Natural killer cell (primary cell): ENCODE results near the gene RALA. TPM values are rescaled to one million over a fixed set of nuclear protein-coding genes. Genes with fewer than 3 reads are reported as not detected.

Source experiments
- ATAC-seq, 3 donors: fragments of 150-1000 bp in 2 of 3; fragments of 200-7000 bp in 1 of 3; cut with Tn5 transposase; 1 replicate in 1 of 3; 2 replicates in 2 of 3; pipeline ENCODE4 v1.10.0; 2021; ENCODE audit warnings: mild to moderate bottlenecking in 2 of 3, moderate library complexity in 2 of 3
- DNase-seq, 2 donors: peaks; one replicate each; pipeline versions ENCODE4 v3.0.0 to v3.0.0-alpha.2; 2013 to 2021; ENCODE audit warnings: mixed read lengths in 1 of 2
- H3K27ac ChIP-seq: one replicate; pipeline ENCODE4 v1.5.1; 2013; ENCODE audit warnings: mild to moderate bottlenecking, low read length
- H3K27me3 ChIP-seq: one replicate; pipeline ENCODE4 v1.6.1; 2013; ENCODE audit warnings: low read length; ENCODE audit not compliant: control insufficient read depth, insufficient read depth
- H3K36me3 ChIP-seq: one replicate; pipeline ENCODE4 v1.6.1; 2013; ENCODE audit warnings: low read length; ENCODE audit not compliant: control insufficient read depth, insufficient read depth
- H3K4me1 ChIP-seq: one replicate; pipeline ENCODE4 v1.6.1; 2013; ENCODE audit warnings: low read length; ENCODE audit not compliant: control insufficient read depth, insufficient read depth
- H3K4me3 ChIP-seq: one replicate; pipeline ENCODE4 v1.5.1; 2013; ENCODE audit warnings: low read length
- H3K9me3 ChIP-seq: one replicate; pipeline ENCODE4 v1.6.1; 2013; ENCODE audit warnings: low read length; ENCODE audit not compliant: control insufficient read depth, insufficient read depth
- H3K27ac Mint-ChIP-seq, 2 donors: one replicate each; pipeline ENCODE4 v1.8.0; 2022; ENCODE audit warnings: mild to moderate bottlenecking in 2 of 2, mixed read lengths in 2 of 2, moderate library complexity in 1 of 2
- H3K27me3 Mint-ChIP-seq, 2 donors: one replicate each; pipeline ENCODE4 v1.8.0; 2022; ENCODE audit warnings: low read depth in 2 of 2, mixed read lengths in 2 of 2
- H3K36me3 Mint-ChIP-seq: one replicate; pipeline ENCODE4 v1.8.0; 2022; ENCODE audit warnings: mixed read lengths
- H3K4me1 Mint-ChIP-seq, 2 donors: one replicate each; pipeline ENCODE4 v1.8.0; 2022; ENCODE audit warnings: mixed read lengths in 2 of 2
- H3K4me3 Mint-ChIP-seq: one replicate; pipeline ENCODE4 v1.8.0; 2022; ENCODE audit warnings: mild to moderate bottlenecking, moderate library complexity, mixed read lengths
- H3K9me3 Mint-ChIP-seq, 2 donors: one replicate each; pipeline ENCODE4 v1.8.0; 2022; ENCODE audit warnings: mixed read lengths in 2 of 2
- WGBS: methylation state at CpG from one replicate; pipeline ENCODE4 v1.1.7; 2013; ENCODE audit warnings: missing lambda C conversion rate; ENCODE audit not compliant: insufficient coverage; 5-methylcytosine and 5-hydroxymethylcytosine counted together
- intact Hi-C: fragments of 100-400 bp; cut with micrococcal nuclease; formaldehyde crosslinking; loops from one replicate; pipeline ENCODE4 v1.14.2; 2022
- total RNA-seq, 4 donors: library from RNA; stranded (reverse); fragments of 120-200 nt in 1 of 4; gene quantifications; one replicate each; pipeline versions ENCODE4 v1.2.3 to v1.2.4, GENCODE V29; 2013 to 2022
- TF ChIP-seq, protein P1 (sequence below): fragments of 200-600 bp; IDR thresholded peaks from one replicate; pipeline ENCODE4 v1.8.0; 2022; ENCODE audit warnings: antibody characterized with exemption

Gene RALA, protein sequence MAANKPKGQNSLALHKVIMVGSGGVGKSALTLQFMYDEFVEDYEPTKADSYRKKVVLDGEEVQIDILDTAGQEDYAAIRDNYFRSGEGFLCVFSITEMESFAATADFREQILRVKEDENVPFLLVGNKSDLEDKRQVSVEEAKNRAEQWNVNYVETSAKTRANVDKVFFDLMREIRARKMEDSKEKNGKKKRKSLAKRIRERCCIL
- 10 to 100 TPM; 10.2 to 22.0 (median 16.8) TPM for total RNA-seq
- 12.8 TPM for total RNA-seq (2013)

DNA sequence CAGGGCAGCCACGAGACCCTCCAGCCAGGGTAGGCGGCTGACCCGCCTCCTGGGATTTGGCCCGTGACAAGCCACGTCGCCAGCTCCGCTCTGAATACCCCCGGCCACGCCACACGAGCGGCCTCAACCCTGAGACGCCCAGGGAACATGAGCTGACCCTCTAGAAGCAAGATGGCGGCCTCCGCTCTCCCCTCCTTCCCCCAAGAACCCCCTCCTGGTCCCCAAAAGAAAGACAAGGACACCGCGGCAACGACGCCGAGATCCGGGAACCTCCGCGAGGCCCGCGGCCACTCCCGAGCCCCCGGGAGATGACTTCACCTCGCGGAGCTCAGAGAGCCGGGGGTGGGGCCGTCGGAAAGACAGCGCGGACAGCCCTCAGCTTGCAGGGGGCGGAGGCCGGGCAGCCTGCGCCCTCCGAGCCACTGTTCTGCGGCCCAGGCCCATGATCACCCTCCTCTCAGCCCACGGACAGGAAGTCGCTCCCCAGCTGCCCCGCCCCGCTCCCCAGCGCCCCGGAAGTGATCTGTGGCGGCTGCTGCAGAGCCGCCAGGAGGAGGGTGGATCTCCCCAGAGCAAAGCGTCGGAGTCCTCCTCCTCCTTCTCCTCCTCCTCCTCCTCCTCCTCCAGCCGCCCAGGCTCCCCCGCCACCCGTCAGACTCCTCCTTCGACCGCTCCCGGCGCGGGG, at the start of gene RALA:
TSS of gene RALA (plus strand) at position 526 of the 685 bp plus-strand sequence. CDS start 63,096 bp downstream, outside the sequence.
- Mint-ChIP-seq H3K9me3 (no peaks in the 10 kb centered on the region), H3K27me3 (no peaks in the 10 kb centered on the region), H3K27ac (peak within 1 kb of the TSS; percentile 87 to 91), H3K4me1 (peaks cover 42 to 43% of the 10 kb centered on the region in 2 donors), H3K4me3 (peak within 1 kb of the TSS; percentile 100), H3K36me3 (no peaks in the 10 kb centered on the region)
- Histone ChIP-seq H3K4me1 (peaks cover 18% of the 10 kb centered on the region), H3K4me3 (peak within 1 kb of the TSS; percentile 79), H3K27me3 (no peaks in the 10 kb centered on the region), H3K36me3 (no peaks in the 10 kb centered on the region), H3K27ac (peak within 1 kb of the TSS; percentile 91), H3K9me3 (no peaks in the 10 kb centered on the region)
- TF ChIP-seq, protein P1, sequence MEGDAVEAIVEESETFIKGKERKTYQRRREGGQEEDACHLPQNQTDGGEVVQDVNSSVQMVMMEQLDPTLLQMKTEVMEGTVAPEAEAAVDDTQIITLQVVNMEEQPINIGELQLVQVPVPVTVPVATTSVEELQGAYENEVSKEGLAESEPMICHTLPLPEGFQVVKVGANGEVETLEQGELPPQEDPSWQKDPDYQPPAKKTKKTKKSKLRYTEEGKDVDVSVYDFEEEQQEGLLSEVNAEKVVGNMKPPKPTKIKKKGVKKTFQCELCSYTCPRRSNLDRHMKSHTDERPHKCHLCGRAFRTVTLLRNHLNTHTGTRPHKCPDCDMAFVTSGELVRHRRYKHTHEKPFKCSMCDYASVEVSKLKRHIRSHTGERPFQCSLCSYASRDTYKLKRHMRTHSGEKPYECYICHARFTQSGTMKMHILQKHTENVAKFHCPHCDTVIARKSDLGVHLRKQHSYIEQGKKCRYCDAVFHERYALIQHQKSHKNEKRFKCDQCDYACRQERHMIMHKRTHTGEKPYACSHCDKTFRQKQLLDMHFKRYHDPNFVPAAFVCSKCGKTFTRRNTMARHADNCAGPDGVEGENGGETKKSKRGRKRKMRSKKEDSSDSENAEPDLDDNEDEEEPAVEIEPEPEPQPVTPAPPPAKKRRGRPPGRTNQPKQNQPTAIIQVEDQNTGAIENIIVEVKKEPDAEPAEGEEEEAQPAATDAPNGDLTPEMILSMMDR = no peak
- intact Hi-C loops = loop anchor here (5.0 kb wide), 1 partner anchor 109 kb away; no protein-coding TSS in a partner anchor
- DNase-seq = peak; percentile 85 to 92
- ATAC-seq = peak; percentile 95 to 98 (median 96)
- under 1% methylated on average over 56 of the region's 56 CpGs for WGBS

DNA sequence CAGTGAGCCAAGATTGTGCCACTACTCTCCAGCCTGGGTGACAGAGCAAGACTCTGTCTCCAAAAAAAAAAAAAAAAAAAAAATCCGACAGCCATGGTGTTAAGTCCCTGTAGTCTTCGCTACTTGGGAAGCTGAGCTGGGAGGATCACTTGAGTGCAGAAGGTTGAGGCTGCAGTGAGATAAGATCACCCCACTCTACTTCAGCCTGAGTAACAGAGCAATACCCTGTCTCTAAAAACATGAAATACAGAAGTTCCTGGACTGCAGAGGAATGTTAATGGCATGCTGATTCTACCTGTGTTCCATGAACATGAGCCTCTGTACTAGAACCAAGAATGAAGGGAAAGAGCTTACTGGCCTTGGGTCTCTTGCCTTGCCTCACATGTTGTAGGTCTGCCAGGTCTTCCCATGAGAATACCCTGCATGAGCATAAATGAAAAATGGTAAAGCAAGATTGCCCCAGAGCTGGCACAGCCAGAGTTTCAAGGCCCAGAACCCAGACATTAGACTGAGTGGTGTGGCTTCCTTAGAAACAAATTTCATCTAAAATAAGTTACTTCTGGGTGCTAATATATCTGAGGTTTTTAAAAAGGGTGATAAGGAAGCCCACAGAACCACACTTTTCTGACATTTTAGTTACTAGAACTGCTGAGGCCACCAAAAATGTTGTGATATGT, 48.6 kb upstream of the RALA start:
- no CpG with 5 or more reads among the region's 2 CpGs for WGBS
- Mint-ChIP-seq H3K4me1 (no peaks in the 10 kb centered on the region), H3K9me3 (no peaks in the 10 kb centered on the region), H3K27me3 (no peaks in the 10 kb centered on the region), H3K27ac (no peak overlapping the region), H3K4me3 (no peak overlapping the region), H3K36me3 (no peaks in the 10 kb centered on the region)
- intact Hi-C loops = no loop called here
- no peaks in the 10 kb centered on the region for H3K9me3 ChIP-seq
- peaks cover 10% of the 10 kb centered on the region for H3K36me3 ChIP-seq
- H3K4me3 ChIP-seq = no peak overlapping the region
- H3K27ac ChIP-seq = no peak overlapping the region
- DNase-seq = no peak
- TF ChIP-seq, protein P1 = no peak
- no peaks in the 10 kb centered on the region for H3K4me1 ChIP-seq
- no peak for ATAC-seq
- H3K27me3 ChIP-seq = no peaks in the 10 kb centered on the region

DNA sequence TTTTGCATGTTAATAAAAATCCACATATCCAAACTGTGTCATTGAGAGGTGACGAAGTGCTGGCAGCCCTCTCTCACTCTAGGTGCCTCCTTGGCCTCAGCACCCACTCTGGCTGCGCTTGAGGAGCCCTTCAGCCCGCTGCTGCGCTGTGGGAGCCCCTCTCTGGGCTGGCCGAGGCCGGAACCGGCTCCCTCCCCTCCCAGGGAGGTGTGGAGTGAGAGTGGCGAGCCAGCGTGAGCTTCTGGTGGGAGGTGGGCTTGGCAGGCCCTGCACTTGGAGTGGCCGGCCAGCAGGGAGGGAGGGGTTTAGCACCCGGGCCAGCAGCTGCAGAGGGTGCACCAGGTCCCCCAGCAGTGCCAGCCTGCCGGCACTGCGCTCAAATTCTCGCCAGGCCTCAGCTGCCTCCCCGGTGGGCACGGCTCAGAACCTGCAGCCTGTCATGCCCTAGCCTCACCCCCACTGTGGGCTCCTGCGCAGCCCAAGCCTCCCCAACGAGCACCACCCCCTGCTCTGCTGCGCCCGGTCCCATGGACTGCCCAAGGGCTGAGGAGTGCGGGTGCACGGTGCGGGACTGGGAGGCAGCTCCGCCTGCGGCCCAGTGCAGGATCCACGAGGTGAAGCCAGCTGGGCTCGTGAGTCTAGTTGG, 46.0 kb upstream of the RALA start:
- Mint-ChIP-seq H3K4me3 (no peak overlapping the region), H3K27ac (no peak overlapping the region), H3K36me3 (no peaks in the 10 kb centered on the region), H3K4me1 (no peaks in the 10 kb centered on the region), H3K27me3 (no peaks in the 10 kb centered on the region), H3K9me3 (no peaks in the 10 kb centered on the region)
- TF ChIP-seq, protein P1 = no peak
- ATAC-seq (no peak), DNase-seq (no peak)
- Histone ChIP-seq H3K27ac (no peak overlapping the region), H3K27me3 (no peaks in the 10 kb centered on the region), H3K36me3 (peaks cover 2% of the 10 kb centered on the region), H3K4me1 (no peaks in the 10 kb centered on the region), H3K4me3 (no peak overlapping the region), H3K9me3 (no peaks in the 10 kb centered on the region)
- 93% methylated on average over 27 of the region's 27 CpGs for WGBS
- intact Hi-C loops = no loop called here
